Activated naive CD4-positive, alpha-beta T cell treated with anti-CD3 and anti-CD28 coated beads, Interleukin-2, amount 10 ng/mL, durations not matched to agents 7 days and 5 days (primary cell): ENCODE data around the gene ZNF614.
"Not testable (repeated sequence)": the region's sequence is repeated elsewhere in the genome, so short reads cannot be mapped to it uniquely, and the experiment has no call there.

Source experiments
- CTCF ChIA-PET: fragments of 350-600 bp; sonication (Branson Sonifier 250); formaldehyde crosslinking; loops from one replicate; lab custom pipeline; 2021; ENCODE audit warnings: antibody characterized with exemption; lab: Charles Lee
- DNase-seq: peaks from one replicate; pipeline ENCODE4 v3.0.0-alpha.2; 2020
- H3K27ac Mint-ChIP-seq: one replicate; pipeline ENCODE4 v1.8.0; 2021; ENCODE audit warnings: mild to moderate bottlenecking, moderate library complexity, mixed read lengths
- H3K27me3 Mint-ChIP-seq: one replicate; pipeline ENCODE4 v1.8.0; 2021; ENCODE audit warnings: mild to moderate bottlenecking, mixed read lengths
- H3K36me3 Mint-ChIP-seq: one replicate; pipeline ENCODE4 v1.8.0; 2021; ENCODE audit warnings: mixed read lengths
- H3K4me1 Mint-ChIP-seq: one replicate; pipeline ENCODE4 v1.8.0; 2021; ENCODE audit warnings: mixed read lengths
- H3K4me3 Mint-ChIP-seq: one replicate; pipeline ENCODE4 v1.8.0; 2021; ENCODE audit warnings: mild to moderate bottlenecking, moderate library complexity, mixed read lengths
- H3K9me3 Mint-ChIP-seq: one replicate; pipeline ENCODE4 v1.8.0; 2021; ENCODE audit warnings: mixed read lengths

The ZNF614 gene

GRCh38 chr19:52028027-52028779 is at the start of gene ZNF614:
TSS of gene ZNF614 (minus strand) at chr19:52028379. CDS start at chr19:52025745, 2,634 bp downstream.
- peak within 1 kb of the TSS; percentile 95 for H3K27ac Mint-ChIP-seq
- H3K4me1 Mint-ChIP-seq: peaks cover 24% of the 10 kb centered on the region
- CTCF ChIA-PET: no interaction called here
- peak within 1 kb of the TSS; percentile 79 for H3K4me3 Mint-ChIP-seq
- H3K9me3 Mint-ChIP-seq: peaks cover 65% of the 10 kb centered on the region
- peaks cover 84% of the 10 kb centered on the region for H3K36me3 Mint-ChIP-seq
- DNase-seq: peak; percentile 92
- no peaks in the 10 kb centered on the region for H3K27me3 Mint-ChIP-seq

DNA sequence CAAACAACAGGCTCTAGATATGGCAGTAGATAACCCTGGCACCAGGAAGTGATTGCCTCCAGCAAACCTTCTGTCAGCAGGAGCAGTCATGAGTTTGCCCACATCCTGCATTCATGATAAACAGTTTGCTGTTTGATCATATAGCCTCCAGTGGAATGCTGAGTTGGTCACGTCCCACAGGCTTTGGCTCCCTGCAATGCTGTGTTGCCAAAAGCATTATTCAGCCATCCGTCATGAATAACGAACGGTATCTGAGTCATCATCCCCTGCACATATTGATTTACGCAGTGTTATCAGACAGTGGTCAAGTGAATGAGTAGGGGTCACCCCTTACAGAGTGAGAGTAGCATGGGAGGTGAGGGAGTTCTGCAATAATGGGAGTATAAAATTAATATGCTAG is 42.3 kb upstream of the ZNF614 start:
- H3K27ac Mint-ChIP-seq: no peak overlapping the region
- no peak overlapping the region for H3K4me3 Mint-ChIP-seq
- H3K27me3 Mint-ChIP-seq: no peaks in the 10 kb centered on the region
- CTCF ChIA-PET: no interaction called here
- H3K36me3 Mint-ChIP-seq: peaks cover 94% of the 10 kb centered on the region
- no peak for DNase-seq
- peaks cover 79% of the 10 kb centered on the region for H3K9me3 Mint-ChIP-seq
- H3K4me1 Mint-ChIP-seq: no peaks in the 10 kb centered on the region

- Mint-ChIP-seq H3K27me3 (no peaks in the 10 kb centered on the region), H3K9me3 (peaks cover 79% of the 10 kb centered on the region), H3K36me3 (peaks cover 94% of the 10 kb centered on the region), H3K27ac (no peak overlapping the region), H3K4me1 (no peaks in the 10 kb centered on the region), H3K4me3 (no peak overlapping the region)
- DNase-seq: no peak
- CTCF ChIA-PET: no interaction called here
These were observed 41.5 kb upstream of the ZNF614 start for GRCh38 chr19:52069653-52070052.

DNA sequence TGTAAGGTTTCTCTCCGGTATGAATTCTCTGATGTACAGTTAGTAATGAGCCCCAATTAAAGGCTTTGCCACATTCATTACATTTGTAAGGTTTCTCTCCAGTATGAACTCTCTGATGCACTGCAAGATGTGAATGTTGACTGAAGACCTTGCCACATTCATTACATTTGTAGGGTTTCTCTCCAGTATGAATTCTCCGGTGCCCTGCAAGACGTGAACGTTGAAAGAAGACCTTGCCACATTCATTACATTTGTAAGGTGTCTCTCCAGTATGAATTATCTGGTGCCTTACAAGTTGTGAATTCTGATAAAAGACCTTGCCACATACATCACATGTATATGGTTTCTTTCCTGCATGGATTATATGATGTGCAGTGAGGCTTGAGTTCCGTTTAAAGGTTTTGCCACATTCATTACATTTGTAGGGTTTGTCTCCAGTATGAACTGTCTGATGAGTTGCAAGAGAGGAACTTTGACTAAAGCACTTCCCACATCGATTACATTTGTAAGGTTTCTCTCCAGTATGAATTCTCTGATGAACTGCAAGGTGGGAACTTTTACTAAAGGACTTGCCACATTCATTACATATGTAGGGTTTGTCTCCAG is 38.2 kb upstream of the ZNF614 start:
- no peaks in the 10 kb centered on the region for H3K4me1 Mint-ChIP-seq
- DNase-seq: no peak
- peaks cover 80% of the 10 kb centered on the region for H3K9me3 Mint-ChIP-seq
- H3K36me3 Mint-ChIP-seq: peaks cover 78% of the 10 kb centered on the region
- CTCF ChIA-PET: no interaction called here
- H3K27me3 Mint-ChIP-seq: no peaks in the 10 kb centered on the region
- H3K4me3 Mint-ChIP-seq: no peak overlapping the region
- H3K27ac Mint-ChIP-seq: no peak overlapping the region

GRCh38 chr19:52065399-52065798 is 37.2 kb upstream of the ZNF614 start:
- CTCF ChIA-PET: no interaction called here
- Mint-ChIP-seq H3K36me3 (peaks cover 76% of the 10 kb centered on the region), H3K4me1 (no peaks in the 10 kb centered on the region), H3K9me3 (peaks cover 79% of the 10 kb centered on the region), H3K4me3 (no peak overlapping the region), H3K27me3 (no peaks in the 10 kb centered on the region), H3K27ac (no peak overlapping the region)
- no peak for DNase-seq

GRCh38 chr19:52056480-52056879 is 28.3 kb upstream of the ZNF614 start:
- peaks cover 68% of the 10 kb centered on the region for H3K36me3 Mint-ChIP-seq
- CTCF ChIA-PET, H3K4me1 Mint-ChIP-seq, DNase-seq, H3K27me3 Mint-ChIP-seq, H3K4me3 Mint-ChIP-seq, H3K27ac Mint-ChIP-seq: not testable (repeated sequence)
- H3K9me3 Mint-ChIP-seq: peaks cover 86% of the 10 kb centered on the region

- H3K4me1 Mint-ChIP-seq: peaks cover 26% of the 10 kb centered on the region
- peaks cover 74% of the 10 kb centered on the region for H3K36me3 Mint-ChIP-seq
These were observed 23.6 kb upstream of the ZNF614 start for GRCh38 chr19:52051736-52052135.

GRCh38 chr19:52048555-52049501 is 20.6 kb upstream of the ZNF614 start, which contains the start of gene ZNF432:
TSS of gene ZNF432 (minus strand) at chr19:52048838. CDS start at chr19:52046868, 1,970 bp downstream.
- H3K27me3 Mint-ChIP-seq: no peaks in the 10 kb centered on the region
- peak within 1 kb of the TSS; percentile 99 for H3K27ac Mint-ChIP-seq
- H3K36me3 Mint-ChIP-seq: peaks cover 75% of the 10 kb centered on the region
- H3K4me1 Mint-ChIP-seq: peaks cover 26% of the 10 kb centered on the region
- peak within 1 kb of the TSS; percentile 96 for H3K4me3 Mint-ChIP-seq
- peak; percentile 86 for DNase-seq
- CTCF ChIA-PET: interaction anchor here (1.3 kb wide), 1 partner anchor 189 kb away, joined by 4 read pairs; no protein-coding TSS in a partner anchor
- peaks cover 57% of the 10 kb centered on the region for H3K9me3 Mint-ChIP-seq

More at GRCh38 chr19:52051736-52052135, 23.6 kb upstream of the ZNF614 start:
- peaks cover 66% of the 10 kb centered on the region for H3K9me3 Mint-ChIP-seq
- H3K27me3 Mint-ChIP-seq, H3K27ac Mint-ChIP-seq, CTCF ChIA-PET, DNase-seq, H3K4me3 Mint-ChIP-seq: not testable (repeated sequence)

- no peaks in the 10 kb centered on the region for H3K4me1 Mint-ChIP-seq
- H3K27me3 Mint-ChIP-seq: no peaks in the 10 kb centered on the region
- DNase-seq: no peak
- CTCF ChIA-PET: no interaction called here
- H3K9me3 Mint-ChIP-seq: peaks cover 50% of the 10 kb centered on the region
- H3K4me3 Mint-ChIP-seq: no peak overlapping the region
- H3K27ac Mint-ChIP-seq: no peak overlapping the region
- H3K36me3 Mint-ChIP-seq: peaks cover 90% of the 10 kb centered on the region
These were observed 11.0 kb upstream of the ZNF614 start for GRCh38 chr19:52039169-52039568.

GRCh38 chr19:52034051-52034728 is 6.0 kb upstream of the ZNF614 start:
- peaks cover 86% of the 10 kb centered on the region for H3K36me3 Mint-ChIP-seq
- H3K27me3 Mint-ChIP-seq: no peaks in the 10 kb centered on the region
- no peak overlapping the region for H3K4me3 Mint-ChIP-seq
- CTCF ChIA-PET: no interaction called here
- H3K9me3 Mint-ChIP-seq: peaks cover 69% of the 10 kb centered on the region
- H3K27ac Mint-ChIP-seq: no peak overlapping the region
- no peak for DNase-seq
- peaks cover 6% of the 10 kb centered on the region for H3K4me1 Mint-ChIP-seq

DNA sequence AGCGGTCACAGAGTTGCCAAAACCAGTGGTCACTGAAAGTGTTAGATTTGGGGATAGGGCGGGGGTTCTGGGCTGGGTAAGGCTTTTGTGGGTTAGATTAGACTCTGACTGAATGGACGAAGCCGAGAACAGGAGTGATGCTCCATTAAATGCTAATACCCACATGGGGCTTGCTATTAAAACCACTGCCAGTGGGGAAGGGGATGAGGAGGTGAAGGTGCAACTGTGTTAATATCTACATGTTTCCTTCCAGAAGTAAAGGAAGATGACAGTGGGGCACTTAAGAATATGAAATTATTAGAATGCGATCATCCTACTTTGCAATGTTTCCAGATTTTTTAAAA is 573 bp upstream of the ZNF614 start:
- Mint-ChIP-seq H3K4me1 (peaks cover 24% of the 10 kb centered on the region), H3K36me3 (peaks cover 82% of the 10 kb centered on the region), H3K4me3 (peak overlapping the region; percentile 79), H3K9me3 (peaks cover 66% of the 10 kb centered on the region), H3K27ac (peak overlapping the region; percentile 95), H3K27me3 (no peaks in the 10 kb centered on the region)
- DNase-seq: no peak
- CTCF ChIA-PET: no interaction called here

DNA sequence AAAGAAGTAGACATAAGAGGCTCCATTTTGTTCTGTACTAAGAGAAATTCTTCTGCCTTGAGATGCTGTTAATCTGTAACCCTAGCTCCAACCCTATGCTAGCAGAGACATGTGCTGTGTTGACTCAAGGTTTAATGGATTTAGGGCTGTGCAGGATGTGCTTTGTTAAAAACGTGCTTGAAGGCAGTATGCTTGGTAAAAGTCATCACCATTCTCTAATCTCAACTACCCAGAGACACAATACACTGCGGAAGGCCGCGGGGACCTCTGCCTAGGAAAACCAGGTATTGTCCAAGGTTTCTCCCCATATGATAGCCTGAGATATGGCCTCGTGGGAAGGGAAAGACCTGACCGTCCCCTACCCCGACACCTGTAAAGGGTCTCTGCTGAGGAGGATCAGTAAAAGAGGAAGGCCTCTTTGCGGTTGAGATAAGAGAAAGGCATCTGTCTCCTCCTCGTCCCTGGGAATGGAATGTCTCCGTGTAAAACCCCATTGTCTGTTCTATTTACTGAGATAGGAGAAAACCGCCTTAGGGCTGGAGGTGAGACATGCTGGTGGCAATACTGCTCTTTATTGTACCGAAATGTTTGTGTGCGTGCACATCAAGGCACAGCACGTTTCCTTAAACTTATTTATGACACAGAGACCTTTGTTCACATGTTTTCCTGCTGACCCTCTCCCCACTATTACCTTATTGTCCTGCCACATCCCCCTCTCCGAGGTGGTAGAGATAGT is 1.8 kb downstream of the ZNF614 start:
- CTCF ChIA-PET, DNase-seq, H3K27me3 Mint-ChIP-seq, H3K27ac Mint-ChIP-seq, H3K4me3 Mint-ChIP-seq: not testable (repeated sequence)
- Mint-ChIP-seq H3K9me3 (peaks cover 66% of the 10 kb centered on the region), H3K36me3 (peaks cover 85% of the 10 kb centered on the region), H3K4me1 (peaks cover 24% of the 10 kb centered on the region)

DNA sequence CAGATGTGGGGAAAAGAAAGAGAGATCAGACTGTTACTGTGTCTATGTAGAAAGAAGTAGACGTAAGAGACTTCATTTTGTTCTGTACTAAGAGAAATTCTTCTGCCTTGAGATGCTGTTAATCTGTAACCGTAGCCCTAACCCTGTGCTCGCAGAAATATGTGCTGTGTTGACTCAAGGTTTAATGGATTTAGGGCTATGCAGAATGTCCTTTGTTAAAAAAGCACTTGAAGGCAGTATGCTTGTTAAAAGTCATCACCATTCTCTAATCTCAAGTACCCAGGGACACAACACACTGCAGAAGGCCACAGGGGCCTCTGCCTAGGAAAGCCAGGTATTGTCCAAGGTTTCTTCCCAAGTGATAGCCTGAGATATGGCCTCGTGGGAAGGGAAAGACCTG is 3.7 kb downstream of the ZNF614 start:
- DNase-seq, CTCF ChIA-PET, H3K27me3 Mint-ChIP-seq, H3K4me3 Mint-ChIP-seq, H3K27ac Mint-ChIP-seq: not testable (repeated sequence)
- Mint-ChIP-seq H3K36me3 (peaks cover 87% of the 10 kb centered on the region), H3K4me1 (peaks cover 21% of the 10 kb centered on the region), H3K9me3 (peaks cover 68% of the 10 kb centered on the region)
